Panc1 (cell line): ENCODE results near the gene SLCO3A1. TPM values are rescaled to one million over a fixed set of nuclear protein-coding genes. Genes with fewer than 3 reads are reported as not detected.

Experiments
- ATAC-seq: fragments of 200-7000 bp; cut with Tn5 transposase; 2 replicates; pipeline ENCODE4 v1.9.1; 2020; ENCODE audit warnings: mild to moderate bottlenecking, moderate library complexity
- BruUV-seq: library from RNA; stranded (reverse); fragments of 400-500 nt; replicated peaks from 2 replicates; lab custom pipeline; 2021; lab: Mats Ljungman, UMichigan
- CTCF ChIA-PET: fragments of 300-600 bp; sonication (Branson Sonifier 250); formaldehyde crosslinking; loops from one replicate; lab custom pipeline; 2022; ENCODE audit warnings: antibody characterized with exemption; lab: Charles Lee
- POLR2A ChIA-PET: fragments of 300-600 bp; sonication (Branson Sonifier 250); formaldehyde crosslinking; loops from one replicate; lab custom pipeline; 2022; ENCODE audit warnings: antibody characterized with exemption; lab: Charles Lee
- DNase-seq: peaks from one replicate; pipeline ENCODE4 v3.0.0-alpha.2; 2010; ENCODE audit warnings: low read depth, low spot score
- H3K27ac ChIP-seq: 2 replicates; pipeline ENCODE4 v1.5.1; 2011; ENCODE audit warnings: mild to moderate bottlenecking, low read length, inconsistent platforms
- H3K27me3 ChIP-seq: fragments of 200-500 bp; sonication (Bioruptor generic); 2 replicates; pipeline ENCODE4 v1.6.0; 2014; ENCODE audit warnings: low read length, inconsistent platforms; ENCODE audit not compliant: control insufficient read depth, insufficient read depth
- H3K36me3 ChIP-seq: fragments of 200-500 bp; sonication (Bioruptor generic); 2 replicates; pipeline ENCODE4 v1.5.1; 2014; ENCODE audit warnings: inconsistent platforms, mild to moderate bottlenecking, low read length, moderate library complexity; ENCODE audit not compliant: control insufficient read depth, insufficient read depth
- H3K4me1 ChIP-seq: 2 replicates; pipeline ENCODE4 v1.5.1; 2011; ENCODE audit warnings: inconsistent platforms, mild to moderate bottlenecking, low read length, moderate library complexity; ENCODE audit not compliant: control insufficient read depth, insufficient read depth
- H3K4me3 ChIP-seq, 2 experiments: 2 replicates each; pipeline ENCODE4 v1.5.1; 2011 to 2012; ENCODE audit warnings: low read depth in 2 of 2, low read length in 2 of 2, mild to moderate bottlenecking in 2 of 2, inconsistent platforms in 1 of 2, moderate library complexity in 1 of 2
- H3K9me3 ChIP-seq: fragments of 200-500 bp; sonication (Bioruptor generic); 2 replicates; pipeline ENCODE4 v1.5.1; 2014; ENCODE audit warnings: low read depth, mild to moderate bottlenecking, inconsistent platforms, low read length, moderate library complexity; ENCODE audit not compliant: control insufficient read depth, insufficient read depth
- CTCF ChIP-seq: fragments of 450-650 bp; IDR thresholded peaks from 2 replicates; pipeline ENCODE4 v1.5.1; 2017; ENCODE audit warnings: mild to moderate bottlenecking
- POLR2AphosphoS5 ChIP-seq: IDR thresholded peaks from 2 replicates; pipeline ENCODE4 v1.6.1; 2012; ENCODE audit warnings: mild to moderate bottlenecking, low read depth, low read length, moderate library complexity
- REST ChIP-seq, 2 experiments: IDR thresholded peaks; 2 replicates each; pipeline ENCODE4 v1.6.1; 2011 to 2012; ENCODE audit warnings: low read depth in 2 of 2, control low read depth in 1 of 2, low read length in 1 of 2, mild to moderate bottlenecking in 1 of 2, moderate library complexity in 1 of 2; ENCODE audit not compliant: insufficient read depth in 1 of 2
- SIN3A ChIP-seq: IDR thresholded peaks from 2 replicates; pipeline ENCODE4 v1.6.1; 2012; ENCODE audit warnings: low read depth, mild to moderate bottlenecking, low read length, moderate library complexity, borderline replicate concordance; ENCODE audit not compliant: insufficient read depth
- TCF7L2 ChIP-seq: IDR thresholded peaks from 2 replicates; pipeline ENCODE4 v1.6.1; 2011; ENCODE audit warnings: mild to moderate bottlenecking, low read depth, low read length, inconsistent platforms
- in situ Hi-C: cut with HindIII; loops from 2 replicates; pipeline ENCODE4 v1.10.0; 2016; ENCODE audit warnings: low sequenced_read_pairs, low pct_unique_long_range_greater_than_20kb
- intact Hi-C: fragments of 100-400 bp; cut with micrococcal nuclease; formaldehyde crosslinking; loops from one replicate; pipeline ENCODE4 v1.10.0; 2022; ENCODE audit not compliant: unreplicated experiment
- total RNA-seq: library from RNA; stranded (reverse); gene quantifications from one replicate; pipeline ENCODE4 v1.2.1, GENCODE V29; 2021; ENCODE audit not compliant: unreplicated experiment

Gene SLCO3A1
- total RNA-seq, 1 experiment from 2014 or later = 20.6 TPM

- ATAC-seq (no peak), DNase-seq (no peak)
- POLR2A ChIA-PET = no interaction called here
- intact Hi-C loops (no loop called here), in situ Hi-C loops (no loop called here)
- no TSS peak for BruUV-seq
- no peaks in the 10 kb centered on the region for H3K36me3 ChIP-seq
- no peak overlapping the region for H3K4me3 ChIP-seq
- no peaks in the 10 kb centered on the region for H3K9me3 ChIP-seq
- H3K27me3 ChIP-seq = no peaks in the 10 kb centered on the region
- TF ChIP-seq POLR2AphosphoS5 = no peak
- no peak for TF ChIP-seq SIN3A
- no peak for TF ChIP-seq REST (IDR thresholded peaks at IDR 0.05; ENCODE audit: insufficient read depth in 1 of 2, low read depth in 2 of 2, low read length in 1 of 2)
- no peak for TF ChIP-seq TCF7L2
- no peak for TF ChIP-seq CTCF
- H3K4me1 ChIP-seq = no peaks in the 10 kb centered on the region
- CTCF ChIA-PET = no interaction called here
- no peak overlapping the region for H3K27ac ChIP-seq
Observed at GRCh38 chr15:92001307-92001706, 147.8 kb downstream of the SLCO3A1 start.

- H3K4me3 ChIP-seq = no peak overlapping the region
- no peaks in the 10 kb centered on the region for H3K36me3 ChIP-seq
- ChIA-PET CTCF (no interaction called here), POLR2A (no interaction called here)
- no peaks in the 10 kb centered on the region for H3K9me3 ChIP-seq
- no peak overlapping the region for H3K27ac ChIP-seq
- intact Hi-C loops (no loop called here), in situ Hi-C loops (no loop called here)
- no peak for TF ChIP-seq CTCF
- no peak for TF ChIP-seq SIN3A
- no peak for TF ChIP-seq TCF7L2
- TF ChIP-seq REST (IDR thresholded peaks at IDR 0.05; ENCODE audit: insufficient read depth in 1 of 2, low read depth in 2 of 2, low read length in 1 of 2) = no peak
- TF ChIP-seq POLR2AphosphoS5 = no peak
- BruUV-seq = no TSS peak
- H3K4me1 ChIP-seq = no peaks in the 10 kb centered on the region
- H3K27me3 ChIP-seq = no peaks in the 10 kb centered on the region
- ATAC-seq (no peak), DNase-seq (no peak)
Observed at GRCh38 chr15:92002666-92003065, 149.2 kb downstream of the SLCO3A1 start.
